Measurements from ENCODE around the gene FRMD5.
A peak's percentile ranks its signal among the peaks of the same experiment; 100 is the strongest.
"Not testable (repeated sequence)": the region's sequence is repeated elsewhere in the genome, so short reads cannot be mapped to it uniquely, and the experiment has no call there.

Gene FRMD5

DNA sequence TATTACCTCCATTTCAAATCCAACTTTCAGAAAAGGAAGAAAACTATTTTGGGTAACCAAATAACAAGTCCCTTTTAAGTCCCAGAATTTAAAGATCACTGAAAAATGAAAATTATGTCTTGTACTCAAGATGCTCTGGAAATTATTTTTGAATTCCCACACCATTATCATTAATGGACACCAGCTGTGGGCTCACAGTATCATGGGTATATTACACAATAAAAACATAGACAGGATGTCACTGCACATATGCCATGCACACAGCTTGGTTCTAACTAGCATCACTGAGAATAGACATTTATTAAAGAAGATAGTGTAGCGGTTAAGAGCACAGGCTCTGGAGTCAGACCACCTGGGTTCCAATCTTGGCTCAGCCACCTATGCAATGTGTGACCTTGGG lies 130.4 kb downstream of the FRMD5 start:
- H3K36me3 ChIP-seq (ENCODE audit: control insufficient read depth, low read depth, low read length): no peaks in the 10 kb centered on the region
- H3K4me1 ChIP-seq (ENCODE audit: control insufficient read depth, low read depth, low read length): no peaks in the 10 kb centered on the region
- no peak overlapping the region for H3K4me3 ChIP-seq (ENCODE audit: low read length)
- no peaks in the 10 kb centered on the region for H3K9me3 ChIP-seq (ENCODE audit: control insufficient read depth, low read depth, low read length)
- no peaks in the 10 kb centered on the region for H3K27me3 ChIP-seq (ENCODE audit: control insufficient read depth, insufficient read depth, low read length)
- H3K9ac ChIP-seq (ENCODE audit: low read length): no peak overlapping the region
- H3K27ac ChIP-seq (ENCODE audit: low read length): no peak overlapping the region

DNA sequence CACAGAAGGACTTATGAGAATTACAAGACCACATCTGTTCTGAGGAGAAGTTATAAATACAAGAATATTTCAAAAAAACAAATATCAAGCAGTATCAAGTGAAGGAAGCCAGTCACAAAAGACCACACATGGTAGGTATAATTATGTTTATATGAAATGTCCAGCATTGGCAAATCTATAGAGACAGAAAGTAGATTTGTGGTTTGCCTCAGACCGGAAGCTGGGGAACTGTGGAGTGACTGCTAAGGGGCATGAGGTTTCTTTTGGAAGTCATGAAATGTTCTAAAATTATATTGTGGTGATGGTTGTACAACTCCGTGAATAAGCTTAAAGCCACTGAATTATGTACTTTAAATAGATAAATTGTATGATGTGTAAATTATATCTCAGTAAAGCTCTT lies 136.9 kb downstream of the FRMD5 start:
- Histone ChIP-seq H3K4me3 (ENCODE audit: low read length) (no peak overlapping the region), H3K27me3 (ENCODE audit: control insufficient read depth, insufficient read depth, low read length) (no peaks in the 10 kb centered on the region), H3K36me3 (ENCODE audit: control insufficient read depth, low read depth, low read length) (no peaks in the 10 kb centered on the region), H3K9ac (ENCODE audit: low read length) (no peak overlapping the region), H3K4me1 (ENCODE audit: control insufficient read depth, low read depth, low read length) (no peaks in the 10 kb centered on the region), H3K9me3 (ENCODE audit: control insufficient read depth, low read depth, low read length) (no peaks in the 10 kb centered on the region), H3K27ac (ENCODE audit: low read length) (no peak overlapping the region)

DNA sequence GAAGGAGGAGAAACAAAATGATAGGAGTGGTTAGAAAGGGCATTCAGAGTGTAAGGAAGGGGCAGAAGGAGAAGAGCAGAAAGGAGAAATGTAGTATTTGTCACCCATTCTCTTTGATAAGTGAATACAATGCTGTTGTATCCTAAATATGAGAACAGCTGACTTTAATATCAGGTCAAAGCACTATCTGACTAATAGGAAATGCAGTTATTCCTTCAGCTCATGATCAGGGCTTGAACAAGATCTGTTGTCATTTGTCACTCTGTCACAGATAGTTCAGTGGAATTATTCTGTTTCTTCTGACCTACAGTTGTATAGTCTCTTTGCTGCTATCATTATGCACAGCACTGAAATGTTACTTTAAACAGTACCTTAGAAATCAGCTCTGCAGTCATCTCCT lies 149.4 kb downstream of the FRMD5 start:
- H3K27ac ChIP-seq (ENCODE audit: low read length): no peak overlapping the region
- H3K4me3 ChIP-seq (ENCODE audit: low read length): no peak overlapping the region
- no peaks in the 10 kb centered on the region for H3K9me3 ChIP-seq (ENCODE audit: control insufficient read depth, low read depth, low read length)
- H3K27me3 ChIP-seq (ENCODE audit: control insufficient read depth, insufficient read depth, low read length): no peaks in the 10 kb centered on the region
- no peaks in the 10 kb centered on the region for H3K4me1 ChIP-seq (ENCODE audit: control insufficient read depth, low read depth, low read length)
- H3K36me3 ChIP-seq (ENCODE audit: control insufficient read depth, low read depth, low read length): no peaks in the 10 kb centered on the region
- no peak overlapping the region for H3K9ac ChIP-seq (ENCODE audit: low read length)

DNA sequence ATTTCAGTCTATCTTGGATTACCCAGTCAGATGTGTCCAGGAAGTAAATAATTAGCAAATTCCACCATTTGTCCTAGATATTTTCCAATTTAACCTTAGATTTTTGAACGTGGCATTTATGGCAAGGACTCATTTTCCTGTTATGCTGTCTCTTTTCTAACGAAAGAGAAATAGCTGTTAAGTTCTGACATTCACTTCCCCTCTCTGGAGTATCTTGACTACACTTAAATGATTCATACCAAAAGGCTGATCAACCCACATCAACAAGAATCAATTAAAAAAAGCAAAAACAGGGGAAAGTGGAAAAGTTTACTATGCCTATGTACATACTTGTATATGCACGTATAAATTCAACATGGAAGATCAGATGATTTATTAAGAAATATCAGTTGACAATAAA lies 149.9 kb downstream of the FRMD5 start:
- no peaks in the 10 kb centered on the region for H3K36me3 ChIP-seq (ENCODE audit: control insufficient read depth, low read depth, low read length)
- no peak overlapping the region for H3K9ac ChIP-seq (ENCODE audit: low read length)
- no peak overlapping the region for H3K27ac ChIP-seq (ENCODE audit: low read length)
- no peaks in the 10 kb centered on the region for H3K27me3 ChIP-seq (ENCODE audit: control insufficient read depth, insufficient read depth, low read length)
- H3K9me3 ChIP-seq (ENCODE audit: control insufficient read depth, low read depth, low read length): no peaks in the 10 kb centered on the region
- H3K4me3 ChIP-seq (ENCODE audit: low read length): no peak overlapping the region
- no peaks in the 10 kb centered on the region for H3K4me1 ChIP-seq (ENCODE audit: control insufficient read depth, low read depth, low read length)

DNA sequence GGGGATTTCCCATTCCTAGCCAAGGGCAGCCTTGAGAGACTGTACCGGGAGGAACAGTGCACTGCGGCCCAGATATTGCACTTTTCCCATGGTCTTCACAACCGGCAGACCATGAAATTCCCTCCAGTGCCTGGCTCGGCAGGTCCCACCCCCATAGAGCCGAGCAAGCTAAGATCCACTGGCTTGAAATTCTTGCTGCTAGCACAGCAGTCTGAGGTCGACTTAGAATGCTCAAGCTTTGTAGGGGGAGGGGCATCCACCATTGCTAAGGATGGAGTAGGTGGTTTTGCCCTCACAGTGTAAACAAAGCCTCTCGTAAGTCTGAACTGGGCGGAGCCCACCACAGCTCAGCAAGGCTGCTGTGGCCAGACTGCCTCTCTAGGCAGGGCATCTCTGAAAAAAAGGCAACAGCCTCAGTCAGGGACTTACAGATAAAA lies 156.3 kb downstream of the FRMD5 start:
- Histone ChIP-seq H3K36me3 (ENCODE audit: control insufficient read depth, low read depth, low read length) (no peaks in the 10 kb centered on the region), H3K27me3 (ENCODE audit: control insufficient read depth, insufficient read depth, low read length) (no peaks in the 10 kb centered on the region), H3K9ac (ENCODE audit: low read length) (no peak overlapping the region), H3K4me1 (ENCODE audit: control insufficient read depth, low read depth, low read length) (peaks cover 8% of the 10 kb centered on the region), H3K4me3 (ENCODE audit: low read length) (peak overlapping the region; percentile 17), H3K9me3 (ENCODE audit: control insufficient read depth, low read depth, low read length) (no peaks in the 10 kb centered on the region), H3K27ac (ENCODE audit: low read length) (no peak overlapping the region)

DNA sequence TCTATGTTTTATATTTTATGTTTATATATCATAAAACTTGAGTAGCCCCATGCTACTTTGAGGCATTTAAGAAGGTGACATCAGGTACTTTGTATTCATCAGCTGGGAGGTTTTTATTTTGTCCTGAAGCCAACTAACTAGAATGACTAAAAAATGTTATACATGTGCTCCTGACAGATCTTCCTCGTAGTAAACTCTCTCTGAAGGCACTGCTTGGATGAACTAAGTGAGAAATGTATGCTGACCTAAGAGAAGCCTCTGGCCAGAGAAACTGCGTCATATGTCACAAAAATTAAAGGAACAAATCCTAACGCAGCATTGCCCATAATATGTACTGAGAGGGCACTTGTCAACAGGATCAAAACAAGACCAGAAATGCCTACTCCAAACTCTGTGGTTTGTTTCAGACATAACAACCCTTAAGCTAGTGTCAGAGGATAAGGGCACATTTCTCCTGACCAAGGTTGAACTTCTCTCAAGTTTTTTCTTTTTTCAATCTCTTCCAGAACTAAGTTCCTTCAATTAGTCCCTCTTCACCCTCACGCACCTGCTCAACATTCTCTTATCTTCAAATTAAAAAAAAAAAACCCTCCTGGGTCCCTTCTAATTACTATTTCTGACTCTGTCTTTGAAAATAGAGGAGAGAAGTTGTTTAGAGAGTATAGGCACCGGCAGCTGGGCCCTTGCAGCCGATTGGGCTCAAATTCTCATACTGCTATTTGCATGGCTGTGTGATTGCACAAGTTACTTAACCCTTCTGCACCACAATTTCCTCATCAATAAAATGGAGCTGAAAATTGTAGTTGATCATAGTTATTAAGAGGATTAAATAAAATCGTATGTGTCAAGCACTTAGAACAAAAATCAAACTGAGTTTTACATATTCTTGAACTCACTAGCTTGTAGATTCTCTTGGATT lies 159.0 kb downstream of the FRMD5 start:
- H3K9me3 ChIP-seq (ENCODE audit: control insufficient read depth, low read depth, low read length): no peaks in the 10 kb centered on the region
- H3K27ac ChIP-seq (ENCODE audit: low read length): no peak overlapping the region
- H3K27me3 ChIP-seq (ENCODE audit: control insufficient read depth, insufficient read depth, low read length): no peaks in the 10 kb centered on the region
- no peak overlapping the region for H3K4me3 ChIP-seq (ENCODE audit: low read length)
- H3K9ac ChIP-seq (ENCODE audit: low read length): no peak overlapping the region
- H3K36me3 ChIP-seq (ENCODE audit: control insufficient read depth, low read depth, low read length): no peaks in the 10 kb centered on the region
- peaks cover 8% of the 10 kb centered on the region for H3K4me1 ChIP-seq (ENCODE audit: control insufficient read depth, low read depth, low read length)

DNA sequence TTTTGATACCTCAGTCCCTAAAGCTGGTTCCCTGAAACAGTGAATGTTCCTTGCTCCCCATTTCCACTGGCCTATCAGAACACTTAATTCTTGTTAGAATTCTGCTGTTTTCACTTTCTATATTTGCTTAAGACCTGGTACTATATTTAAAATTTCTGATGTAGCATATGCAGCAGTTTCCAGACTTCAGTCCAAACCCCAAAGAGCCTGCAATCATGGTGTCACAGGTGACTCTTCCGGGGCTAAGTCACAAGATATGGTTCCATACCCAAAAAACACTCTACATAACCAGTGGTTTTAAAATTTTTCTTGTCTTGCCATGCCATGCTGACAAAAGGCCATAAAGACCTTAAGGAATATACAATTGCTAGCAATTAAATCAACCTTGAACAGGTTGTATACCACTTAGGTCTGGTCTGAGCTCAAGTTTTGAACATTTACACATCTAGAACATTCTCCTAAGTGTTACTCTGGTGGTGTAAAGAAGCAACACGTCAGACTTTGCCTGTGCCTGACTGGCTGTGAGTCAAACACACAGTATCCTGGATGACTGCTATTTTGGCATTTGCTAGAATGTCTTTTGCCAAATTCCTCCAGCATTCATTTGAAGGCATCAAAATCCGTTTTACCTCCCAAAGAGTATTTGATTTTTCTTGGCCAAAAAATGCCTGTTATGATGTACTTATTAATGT lies 160.0 kb downstream of the FRMD5 start:
- Histone ChIP-seq H3K4me1 (ENCODE audit: control insufficient read depth, low read depth, low read length) (peaks cover 12% of the 10 kb centered on the region), H3K9ac (ENCODE audit: low read length) (no peak overlapping the region), H3K27me3 (ENCODE audit: control insufficient read depth, insufficient read depth, low read length) (no peaks in the 10 kb centered on the region), H3K4me3 (ENCODE audit: low read length) (no peak overlapping the region), H3K27ac (ENCODE audit: low read length) (no peak overlapping the region), H3K9me3 (ENCODE audit: control insufficient read depth, low read depth, low read length) (no peaks in the 10 kb centered on the region), H3K36me3 (ENCODE audit: control insufficient read depth, low read depth, low read length) (no peaks in the 10 kb centered on the region)

DNA sequence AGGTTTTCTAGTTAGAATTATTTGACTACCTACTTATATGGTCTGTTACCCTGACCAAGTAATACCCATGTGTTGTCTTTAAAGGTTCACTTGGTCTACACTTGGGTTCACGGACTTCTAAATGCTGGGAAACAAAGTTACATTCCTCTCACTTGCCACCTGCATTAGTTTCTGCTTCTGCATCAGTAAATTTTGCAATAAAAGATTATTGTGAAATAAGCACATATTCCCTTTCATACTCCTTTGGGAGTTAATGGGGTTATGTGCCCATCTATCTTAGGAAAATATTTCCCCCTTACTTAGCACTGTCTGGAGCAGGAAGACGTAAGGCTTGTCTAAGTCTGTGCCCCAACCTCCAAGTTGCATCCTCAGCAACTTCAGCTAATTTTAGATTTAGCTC lies 160.7 kb downstream of the FRMD5 start:
- Histone ChIP-seq H3K27me3 (ENCODE audit: control insufficient read depth, insufficient read depth, low read length) (no peaks in the 10 kb centered on the region), H3K27ac (ENCODE audit: low read length) (no peak overlapping the region)

DNA sequence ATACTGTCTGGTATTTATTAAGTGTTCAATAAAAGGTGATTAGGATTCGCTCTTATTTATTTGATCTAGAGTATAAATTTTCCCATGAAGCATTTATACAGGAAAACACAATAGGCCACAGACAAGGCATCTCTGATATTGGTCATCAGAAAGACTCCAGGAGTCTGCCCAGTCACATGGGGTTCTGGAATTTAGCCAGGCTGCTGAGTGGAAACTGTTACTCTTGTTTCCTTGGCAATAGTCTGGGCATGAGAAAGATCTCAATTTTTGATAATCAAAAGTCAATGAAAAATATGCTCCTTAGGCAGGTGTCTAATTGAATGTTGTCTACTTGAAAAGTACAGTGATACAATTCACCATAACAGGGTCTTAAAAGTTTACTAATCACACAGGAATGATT lies 161.2 kb downstream of the FRMD5 start:
- no peaks in the 10 kb centered on the region for H3K36me3 ChIP-seq (ENCODE audit: control insufficient read depth, low read depth, low read length)
- H3K9me3 ChIP-seq (ENCODE audit: control insufficient read depth, low read depth, low read length): no peaks in the 10 kb centered on the region
- H3K27me3 ChIP-seq (ENCODE audit: control insufficient read depth, insufficient read depth, low read length): no peaks in the 10 kb centered on the region
- peaks cover 17% of the 10 kb centered on the region for H3K4me1 ChIP-seq (ENCODE audit: control insufficient read depth, low read depth, low read length)
- no peak overlapping the region for H3K27ac ChIP-seq (ENCODE audit: low read length)
- no peak overlapping the region for H3K9ac ChIP-seq (ENCODE audit: low read length)
- no peak overlapping the region for H3K4me3 ChIP-seq (ENCODE audit: low read length)

More for the DNA sequence above, 160.7 kb downstream of the FRMD5 start:
- Histone ChIP-seq H3K36me3 (ENCODE audit: control insufficient read depth, low read depth, low read length) (no peaks in the 10 kb centered on the region), H3K9ac (ENCODE audit: low read length) (no peak overlapping the region), H3K4me3 (ENCODE audit: low read length) (no peak overlapping the region), H3K9me3 (ENCODE audit: control insufficient read depth, low read depth, low read length) (no peaks in the 10 kb centered on the region), H3K4me1 (ENCODE audit: control insufficient read depth, low read depth, low read length) (peaks cover 18% of the 10 kb centered on the region)

DNA sequence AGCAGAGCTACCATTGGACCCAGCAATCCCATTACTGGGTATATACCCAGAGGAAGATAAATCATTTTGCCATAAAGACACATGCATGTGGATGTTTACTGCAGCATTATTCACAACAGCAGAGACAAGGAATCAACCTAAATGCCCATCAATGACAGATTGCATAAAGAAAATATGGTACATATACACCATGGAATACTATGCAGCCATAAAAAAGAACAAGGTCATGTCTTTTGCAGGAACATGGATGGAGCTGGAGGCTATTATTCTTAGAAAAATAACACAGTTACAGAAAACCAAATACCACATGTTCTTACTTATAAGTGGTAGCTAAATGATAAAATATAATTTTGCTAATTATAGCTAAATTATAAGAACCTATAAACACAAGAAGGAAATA lies 162.3 kb downstream of the FRMD5 start:
- H3K27ac ChIP-seq (ENCODE audit: low read length); H3K27me3 ChIP-seq (ENCODE audit: control insufficient read depth, insufficient read depth, low read length): not testable (repeated sequence)
- H3K4me1 ChIP-seq (ENCODE audit: control insufficient read depth, low read depth, low read length): peaks cover 17% of the 10 kb centered on the region

DNA sequence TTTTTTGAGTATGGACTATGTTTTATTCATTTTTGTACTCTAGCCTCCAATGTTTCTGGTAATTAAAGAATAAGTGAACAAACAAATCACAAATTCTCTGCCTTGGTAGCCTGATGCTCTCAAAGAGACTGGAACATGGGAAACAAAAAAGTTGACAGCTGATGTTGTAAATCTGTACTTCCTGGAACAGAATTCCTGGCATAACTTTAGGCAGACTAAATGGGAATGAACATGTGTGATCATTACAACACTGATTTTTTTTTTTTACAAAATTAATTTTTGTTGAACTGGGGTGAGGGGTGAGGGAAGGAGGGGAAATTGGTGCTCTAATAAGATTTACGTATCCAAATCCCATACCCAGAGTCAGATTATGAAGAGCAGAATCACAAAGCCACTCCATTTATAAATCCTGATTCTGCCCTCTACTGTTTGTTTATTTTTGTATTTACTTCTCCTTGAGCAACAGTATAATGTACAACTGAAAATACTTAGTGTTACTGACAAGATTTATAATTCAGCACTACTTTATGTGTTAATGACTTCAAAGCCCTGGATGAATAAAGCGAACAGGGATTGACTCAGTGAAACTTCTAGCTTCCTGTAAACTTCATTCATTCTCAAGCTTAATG lies 165.0 kb downstream of the FRMD5 start:
- no peak overlapping the region for H3K9ac ChIP-seq (ENCODE audit: low read length)
- peaks cover 17% of the 10 kb centered on the region for H3K4me1 ChIP-seq (ENCODE audit: control insufficient read depth, low read depth, low read length)
- no peaks in the 10 kb centered on the region for H3K9me3 ChIP-seq (ENCODE audit: control insufficient read depth, low read depth, low read length)
- H3K36me3 ChIP-seq (ENCODE audit: control insufficient read depth, low read depth, low read length): no peaks in the 10 kb centered on the region
- no peak overlapping the region for H3K4me3 ChIP-seq (ENCODE audit: low read length)
- H3K27ac ChIP-seq (ENCODE audit: low read length): no peak overlapping the region
- H3K27me3 ChIP-seq (ENCODE audit: control insufficient read depth, insufficient read depth, low read length): no peaks in the 10 kb centered on the region

More for the DNA sequence above, 162.3 kb downstream of the FRMD5 start:
- H3K4me3 ChIP-seq (ENCODE audit: low read length); H3K9ac ChIP-seq (ENCODE audit: low read length); H3K36me3 ChIP-seq (ENCODE audit: control insufficient read depth, low read depth, low read length); H3K9me3 ChIP-seq (ENCODE audit: control insufficient read depth, low read depth, low read length): not testable (repeated sequence)
